GM15510 (cell line): ENCODE data around the gene ARHGAP33.
A peak's percentile ranks its signal among the peaks of the same experiment; 100 is the strongest.

Experiments
- POLR2A ChIP-seq: IDR thresholded peaks from 3 replicates; pipeline ENCODE4 v1.6.1; 2011; ENCODE audit warnings: borderline replicate concordance; ENCODE audit not compliant: insufficient read length; ENCODE audit errors: extremely low read depth

ARHGAP33 gene, protein sequence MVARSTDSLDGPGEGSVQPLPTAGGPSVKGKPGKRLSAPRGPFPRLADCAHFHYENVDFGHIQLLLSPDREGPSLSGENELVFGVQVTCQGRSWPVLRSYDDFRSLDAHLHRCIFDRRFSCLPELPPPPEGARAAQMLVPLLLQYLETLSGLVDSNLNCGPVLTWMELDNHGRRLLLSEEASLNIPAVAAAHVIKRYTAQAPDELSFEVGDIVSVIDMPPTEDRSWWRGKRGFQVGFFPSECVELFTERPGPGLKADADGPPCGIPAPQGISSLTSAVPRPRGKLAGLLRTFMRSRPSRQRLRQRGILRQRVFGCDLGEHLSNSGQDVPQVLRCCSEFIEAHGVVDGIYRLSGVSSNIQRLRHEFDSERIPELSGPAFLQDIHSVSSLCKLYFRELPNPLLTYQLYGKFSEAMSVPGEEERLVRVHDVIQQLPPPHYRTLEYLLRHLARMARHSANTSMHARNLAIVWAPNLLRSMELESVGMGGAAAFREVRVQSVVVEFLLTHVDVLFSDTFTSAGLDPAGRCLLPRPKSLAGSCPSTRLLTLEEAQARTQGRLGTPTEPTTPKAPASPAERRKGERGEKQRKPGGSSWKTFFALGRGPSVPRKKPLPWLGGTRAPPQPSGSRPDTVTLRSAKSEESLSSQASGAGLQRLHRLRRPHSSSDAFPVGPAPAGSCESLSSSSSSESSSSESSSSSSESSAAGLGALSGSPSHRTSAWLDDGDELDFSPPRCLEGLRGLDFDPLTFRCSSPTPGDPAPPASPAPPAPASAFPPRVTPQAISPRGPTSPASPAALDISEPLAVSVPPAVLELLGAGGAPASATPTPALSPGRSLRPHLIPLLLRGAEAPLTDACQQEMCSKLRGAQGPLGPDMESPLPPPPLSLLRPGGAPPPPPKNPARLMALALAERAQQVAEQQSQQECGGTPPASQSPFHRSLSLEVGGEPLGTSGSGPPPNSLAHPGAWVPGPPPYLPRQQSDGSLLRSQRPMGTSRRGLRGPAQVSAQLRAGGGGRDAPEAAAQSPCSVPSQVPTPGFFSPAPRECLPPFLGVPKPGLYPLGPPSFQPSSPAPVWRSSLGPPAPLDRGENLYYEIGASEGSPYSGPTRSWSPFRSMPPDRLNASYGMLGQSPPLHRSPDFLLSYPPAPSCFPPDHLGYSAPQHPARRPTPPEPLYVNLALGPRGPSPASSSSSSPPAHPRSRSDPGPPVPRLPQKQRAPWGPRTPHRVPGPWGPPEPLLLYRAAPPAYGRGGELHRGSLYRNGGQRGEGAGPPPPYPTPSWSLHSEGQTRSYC

DNA sequence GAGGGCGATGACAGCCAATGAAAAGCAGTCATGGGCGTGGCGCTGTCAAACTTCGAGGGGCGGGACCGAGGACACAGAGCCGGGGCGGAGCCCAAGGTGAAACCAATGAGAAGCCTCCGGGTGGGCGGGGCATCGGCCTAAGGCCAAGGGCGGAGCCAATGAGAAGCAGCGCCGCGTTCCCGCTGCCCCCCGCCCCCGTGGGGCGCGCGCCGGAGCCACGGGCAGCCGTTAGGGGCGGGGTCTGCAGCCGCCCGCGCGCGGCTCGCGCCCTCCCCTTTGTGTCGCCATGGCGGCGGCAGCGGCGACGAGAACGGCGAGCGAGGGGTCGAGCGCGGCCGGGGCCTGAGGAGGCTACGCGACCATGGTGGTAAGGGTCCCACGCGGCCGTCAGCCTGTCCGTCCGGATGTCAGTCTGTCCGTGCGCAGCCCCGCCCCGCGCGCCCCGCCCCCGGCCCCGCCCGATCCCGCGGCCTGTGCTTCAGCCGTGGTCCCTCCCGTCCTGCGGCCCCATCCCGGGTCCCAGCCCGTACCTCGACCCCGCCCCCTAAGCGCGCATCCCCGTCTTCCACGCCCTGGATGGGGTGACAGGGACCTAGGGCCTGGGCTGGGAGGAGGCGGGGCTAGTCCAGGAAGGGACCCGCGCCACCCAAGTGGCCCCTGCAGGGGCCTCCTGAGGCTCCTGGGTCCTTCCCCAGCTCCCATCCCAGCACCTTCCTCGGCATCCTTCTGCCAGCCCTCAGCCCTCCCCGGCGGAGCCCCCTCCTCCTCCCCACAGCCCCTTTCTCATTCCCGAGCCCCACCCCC is at the start of gene ARHGAP33:
Gene ARHGAP33, plus strand, starts transcription at position 267 of the 804 bp plus-strand sequence. Its CDS starts 95 bp downstream, at position 362.
- TF ChIP-seq POLR2A = peak; percentile 51

DNA sequence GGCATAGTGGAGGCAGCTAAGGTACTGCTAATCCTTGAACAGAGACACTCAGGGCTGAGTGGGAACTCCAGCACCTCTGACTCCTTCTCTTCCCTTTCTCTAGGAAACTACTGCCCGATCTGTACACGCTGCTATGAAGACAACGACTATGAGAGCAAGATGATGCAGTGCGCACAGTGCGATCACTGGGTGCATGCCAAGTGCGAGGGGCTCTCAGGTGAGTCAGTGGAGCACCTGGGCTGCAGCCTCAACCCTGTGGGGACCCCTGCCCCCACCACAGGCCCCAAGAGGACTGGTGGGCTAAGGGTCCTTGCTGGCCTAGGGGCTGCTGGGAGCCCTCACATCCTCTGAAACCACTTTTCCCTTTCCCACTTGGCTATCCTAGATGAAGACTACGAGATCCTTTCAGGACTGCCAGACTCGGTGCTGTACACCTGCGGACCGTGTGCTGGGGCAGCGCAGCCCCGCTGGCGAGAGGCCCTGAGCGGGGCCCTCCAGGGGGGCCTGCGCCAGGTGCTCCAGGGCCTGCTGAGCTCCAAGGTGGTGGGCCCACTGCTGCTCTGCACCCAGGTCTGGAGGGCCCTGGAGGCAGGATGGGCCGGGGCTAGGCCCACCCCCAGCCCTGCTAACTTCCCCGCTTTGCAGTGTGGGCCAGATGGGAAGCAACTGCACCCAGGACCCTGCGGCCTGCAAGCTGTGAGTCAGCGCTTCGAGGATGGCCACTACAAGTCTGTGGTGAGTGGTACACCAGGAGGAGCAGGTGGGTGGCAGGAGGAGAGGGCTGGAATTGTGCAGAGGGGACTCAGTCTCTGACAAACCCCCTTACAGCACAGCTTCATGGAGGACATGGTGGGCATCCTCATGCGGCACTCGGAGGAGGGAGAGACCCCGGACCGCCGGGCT is 48.1 kb upstream of the ARHGAP33 start:
- TF ChIP-seq POLR2A = no peak

GRCh38 chr19:35727956-35728706 is 47.2 kb upstream of the ARHGAP33 start:
- TF ChIP-seq POLR2A = no peak

GRCh38 chr19:35729021-35729420 is 46.3 kb upstream of the ARHGAP33 start:
- TF ChIP-seq POLR2A = no peak

DNA sequence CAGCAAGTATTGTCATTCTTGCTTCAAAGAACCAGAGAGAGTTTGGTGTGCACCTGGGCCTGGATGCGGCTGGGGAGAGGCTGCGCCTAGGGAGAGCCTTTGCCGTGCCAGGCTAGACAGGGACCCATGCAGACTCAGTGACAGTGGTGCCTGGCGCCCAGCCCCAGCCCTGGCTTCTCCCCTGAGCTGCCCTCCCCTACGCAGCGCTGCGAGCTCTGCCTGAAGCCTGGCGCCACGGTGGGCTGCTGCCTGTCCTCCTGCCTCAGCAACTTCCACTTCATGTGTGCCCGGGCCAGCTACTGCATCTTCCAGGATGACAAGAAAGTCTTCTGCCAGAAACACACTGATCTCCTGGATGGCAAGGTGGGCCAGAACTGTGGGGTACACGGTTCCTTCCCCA is 45.6 kb upstream of the ARHGAP33 start:
- TF ChIP-seq POLR2A = no peak

DNA sequence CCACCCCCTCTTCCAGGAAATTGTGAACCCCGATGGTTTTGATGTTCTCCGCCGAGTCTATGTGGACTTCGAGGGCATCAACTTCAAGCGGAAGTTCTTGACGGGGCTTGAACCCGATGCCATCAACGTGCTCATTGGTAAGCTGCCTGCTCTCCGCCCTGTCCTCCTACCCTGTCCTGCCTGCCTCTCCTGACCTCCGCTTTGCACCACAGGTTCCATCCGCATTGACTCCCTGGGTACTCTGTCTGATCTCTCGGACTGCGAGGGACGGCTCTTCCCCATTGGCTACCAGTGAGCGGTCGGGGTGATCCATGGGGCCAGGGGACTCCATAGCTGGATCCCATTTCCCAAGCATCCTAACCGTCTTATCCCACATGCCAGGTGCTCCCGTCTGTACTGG is 45.0 kb upstream of the ARHGAP33 start:
- no peak for TF ChIP-seq POLR2A

GRCh38 chr19:35731353-35731752 is 44.0 kb upstream of the ARHGAP33 start:
- no peak for TF ChIP-seq POLR2A

DNA sequence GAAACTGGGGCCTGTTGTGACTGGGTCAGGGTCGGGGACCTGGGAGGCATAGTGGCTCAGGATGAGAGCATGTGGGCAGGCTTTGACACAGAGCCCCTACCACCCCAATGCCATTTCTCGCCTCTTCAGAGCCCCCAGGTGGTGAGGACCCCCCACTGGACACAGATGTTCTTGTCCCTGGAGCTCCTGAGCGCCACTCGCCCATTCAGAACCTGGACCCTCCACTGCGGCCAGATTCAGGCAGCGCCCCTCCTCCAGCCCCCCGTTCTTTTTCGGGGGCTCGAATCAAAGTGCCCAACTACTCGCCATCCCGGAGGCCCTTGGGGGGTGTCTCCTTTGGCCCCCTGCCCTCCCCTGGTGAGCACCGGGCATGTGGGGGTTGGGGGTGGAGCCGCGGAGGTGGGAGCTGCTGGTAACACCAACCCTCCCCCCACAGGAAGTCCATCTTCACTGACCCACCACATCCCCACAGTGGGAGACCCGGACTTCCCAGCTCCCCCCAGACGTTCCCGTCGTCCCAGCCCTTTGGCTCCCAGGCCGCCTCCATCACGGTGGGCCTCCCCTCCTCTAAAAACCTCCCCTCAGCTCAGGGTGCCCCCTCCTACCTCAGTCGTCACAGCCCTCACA is 43.5 kb upstream of the ARHGAP33 start:
- no peak for TF ChIP-seq POLR2A

DNA sequence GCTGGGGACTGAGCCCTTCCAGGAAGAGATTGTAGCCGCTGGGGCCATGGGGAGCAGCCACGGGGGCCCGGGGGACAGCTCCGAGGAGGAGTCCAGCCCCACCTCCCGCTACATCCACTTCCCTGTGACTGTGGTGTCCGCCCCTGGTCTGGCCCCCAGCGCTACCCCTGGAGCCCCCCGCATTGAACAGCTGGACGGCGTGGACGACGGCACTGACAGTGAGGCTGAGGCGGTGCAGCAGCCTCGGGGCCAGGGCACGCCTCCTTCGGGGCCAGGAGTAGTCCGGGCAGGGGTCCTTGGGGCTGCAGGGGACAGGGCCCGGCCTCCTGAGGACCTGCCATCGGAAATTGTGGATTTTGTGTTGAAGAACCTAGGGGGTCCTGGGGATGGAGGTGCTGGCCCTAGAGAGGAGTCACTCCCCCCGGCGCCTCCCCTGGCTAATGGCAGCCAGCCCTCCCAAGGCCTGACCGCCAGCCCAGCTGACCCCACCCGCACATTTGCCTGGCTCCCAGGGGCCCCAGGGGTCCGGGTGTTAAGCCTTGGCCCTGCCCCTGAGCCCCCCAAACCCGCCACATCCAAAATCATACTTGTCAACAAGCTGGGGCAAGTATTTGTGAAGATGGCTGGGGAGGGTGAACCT is 42.7 kb upstream of the ARHGAP33 start:
- no peak for TF ChIP-seq POLR2A

- TF ChIP-seq POLR2A = no peak
Observed at GRCh38 chr19:35733180-35734125, 41.9 kb upstream of the ARHGAP33 start.

- TF ChIP-seq POLR2A = no peak
Observed at GRCh38 chr19:35734273-35734672, 41.1 kb upstream of the ARHGAP33 start.

- no peak for TF ChIP-seq POLR2A
Observed at GRCh38 chr19:35734889-35735288, 40.5 kb upstream of the ARHGAP33 start.
